ENCODE measurements around the gene KCNH2. TPM values are rescaled to one million over a fixed set of nuclear protein-coding genes. Genes with fewer than 3 reads are reported as not detected.

KCNH2 gene
- polyA plus RNA-seq, 5 donors = 2.9 to 6.3 (median 4.5) TPM

DNA sequence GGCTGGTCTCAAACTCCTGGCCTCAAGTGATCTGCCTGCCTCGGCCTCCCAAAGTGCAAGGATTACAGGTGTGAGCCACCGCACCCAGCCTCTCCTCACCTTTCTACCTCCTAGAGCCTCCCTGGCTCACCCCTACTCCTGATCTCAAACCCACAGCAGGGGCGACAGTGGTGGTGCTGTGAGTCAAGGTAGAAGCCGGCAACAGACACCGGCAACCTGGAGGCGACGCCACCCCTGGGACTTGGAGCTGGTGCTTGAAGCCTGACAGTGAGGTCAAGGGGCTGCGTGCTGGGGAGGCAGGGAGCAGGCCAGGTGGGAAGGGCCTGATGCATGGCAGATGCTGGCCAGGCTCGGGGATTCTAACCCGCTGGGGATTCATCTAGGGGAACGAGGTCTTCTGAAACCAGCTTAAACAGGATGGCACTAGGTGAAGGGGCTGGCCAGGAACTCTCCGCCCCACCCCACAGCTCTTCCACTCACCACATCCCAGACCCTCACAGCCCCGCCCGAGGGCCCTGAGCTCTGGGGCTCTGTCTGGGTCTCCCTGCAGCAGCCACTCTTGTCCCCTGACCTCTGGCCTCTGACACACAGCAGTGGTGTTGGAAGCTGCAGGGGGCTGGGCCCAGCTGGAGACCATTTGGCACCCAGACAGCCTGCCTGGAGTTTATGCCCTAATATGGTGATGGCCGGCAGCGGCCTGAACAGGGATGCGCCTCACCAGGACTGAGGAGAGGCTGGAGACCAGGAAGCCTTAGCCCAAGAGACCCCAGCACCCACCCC lies 16.4 kb downstream of the KCNH2 start:
- DNase-seq = peak in 1 of 2 donors; percentile 64

DNA sequence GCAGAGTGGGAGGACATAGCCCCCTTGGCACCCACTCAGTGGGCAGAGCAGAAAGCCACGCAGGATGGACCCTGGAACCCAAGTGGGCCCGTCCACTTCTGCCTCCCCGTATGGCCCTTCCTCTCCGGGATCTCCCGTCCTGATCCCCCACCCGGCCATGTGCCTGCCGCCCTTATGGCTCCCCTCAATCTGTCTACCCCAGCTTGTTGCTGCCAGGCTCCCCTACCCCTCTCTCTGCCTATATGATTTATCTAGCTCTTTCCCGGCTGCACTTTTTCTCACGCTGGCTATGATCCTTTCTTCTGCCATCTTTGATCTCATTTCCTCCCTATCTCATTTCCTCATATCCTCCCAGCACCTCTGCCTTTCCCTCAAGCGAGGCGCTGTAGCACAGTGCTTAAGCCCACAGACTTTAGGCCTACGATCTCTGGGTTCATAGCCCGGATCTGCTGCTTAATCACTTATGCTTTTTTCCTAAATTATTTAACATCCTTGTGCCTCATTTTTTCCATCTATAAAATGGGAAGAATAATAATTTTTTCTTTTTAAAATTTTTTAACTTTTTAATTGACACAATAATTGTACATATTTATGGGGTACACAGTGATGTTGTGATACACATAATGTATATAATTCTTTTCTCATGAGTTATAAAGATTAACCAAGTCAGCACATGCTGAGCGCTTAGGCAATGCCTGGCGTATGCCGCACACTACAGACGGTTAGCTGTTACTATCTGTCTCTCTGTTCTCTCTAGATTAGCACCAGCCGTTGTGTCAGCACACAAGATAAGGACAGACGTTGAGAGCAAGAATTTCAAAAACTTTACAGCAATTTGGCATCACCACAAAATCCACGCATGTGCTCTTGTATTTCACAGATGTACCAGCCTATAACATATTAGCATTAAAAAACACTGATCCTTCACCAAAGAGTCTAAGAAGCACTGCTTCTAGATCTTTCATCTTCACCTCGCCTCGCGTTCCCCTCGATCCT lies 18.1 kb downstream of the KCNH2 start:
- DNase-seq = peak in 1 of 2 donors; percentile 64

DNA sequence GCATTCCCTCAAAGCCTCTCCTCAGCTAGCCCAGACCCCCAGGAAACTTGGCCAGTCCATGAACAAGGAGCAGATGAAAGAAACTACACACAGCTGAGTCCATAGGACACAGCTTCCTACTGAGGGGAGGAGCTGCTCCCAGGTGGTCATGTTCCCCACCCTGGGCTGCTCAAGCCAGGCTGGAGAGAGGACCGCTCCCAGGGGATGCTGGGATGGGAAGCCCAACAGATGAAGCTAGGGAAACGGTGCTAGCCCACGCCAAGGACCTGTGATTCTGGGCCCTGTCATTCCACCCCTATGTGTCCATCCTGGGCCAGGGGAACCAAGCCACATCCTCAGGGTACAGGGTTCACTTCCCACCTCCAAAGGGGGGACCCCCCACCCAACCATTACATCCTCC lies 19.0 kb downstream of the KCNH2 start:
- no peak for DNase-seq

DNA sequence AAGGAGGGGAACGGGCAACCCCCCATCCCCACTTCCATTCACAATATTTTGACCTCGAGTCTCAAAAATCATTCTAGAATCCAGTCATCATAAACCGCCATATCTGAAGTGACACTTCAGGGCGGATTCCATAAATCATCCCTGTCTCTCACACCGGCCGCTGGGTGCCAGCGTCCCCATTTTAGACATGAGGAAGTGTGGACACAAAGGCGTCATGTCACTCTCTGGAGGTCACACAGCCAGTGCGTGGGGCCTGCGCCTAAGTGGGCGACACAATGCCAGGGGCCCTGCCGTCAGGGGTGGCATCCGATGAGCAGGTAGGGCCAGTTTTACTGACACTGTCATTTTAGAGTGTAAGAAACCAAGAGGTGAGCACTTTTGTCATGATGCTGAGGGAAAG lies 19.5 kb downstream of the KCNH2 start:
- no peak for DNase-seq

DNA sequence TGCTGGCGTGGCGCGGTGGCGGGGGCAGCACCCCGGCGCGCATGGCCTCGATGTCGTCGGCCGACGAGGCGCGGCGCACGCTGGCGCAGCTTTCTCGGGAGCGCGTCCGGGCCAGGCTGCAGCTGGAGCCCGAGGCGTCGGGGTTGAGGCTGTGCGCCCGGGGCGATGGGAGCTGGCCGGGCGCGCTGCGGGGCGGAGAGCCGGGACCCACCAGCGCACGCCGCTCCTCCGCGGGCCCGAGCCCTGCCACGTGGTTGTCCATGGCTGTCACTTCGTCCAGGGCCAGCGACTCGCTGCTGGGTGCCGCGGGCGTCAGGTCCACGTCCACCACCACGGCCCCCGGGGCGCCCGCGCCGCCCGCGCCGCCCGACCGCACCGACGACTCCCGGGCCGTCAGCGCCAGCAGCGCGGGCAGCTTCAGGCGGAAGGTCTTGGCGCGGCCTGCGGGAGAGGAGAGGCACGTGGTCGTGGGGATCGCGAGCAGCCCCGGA lies 20.0 kb downstream of the KCNH2 start:
- DNase-seq = no peak

DNA sequence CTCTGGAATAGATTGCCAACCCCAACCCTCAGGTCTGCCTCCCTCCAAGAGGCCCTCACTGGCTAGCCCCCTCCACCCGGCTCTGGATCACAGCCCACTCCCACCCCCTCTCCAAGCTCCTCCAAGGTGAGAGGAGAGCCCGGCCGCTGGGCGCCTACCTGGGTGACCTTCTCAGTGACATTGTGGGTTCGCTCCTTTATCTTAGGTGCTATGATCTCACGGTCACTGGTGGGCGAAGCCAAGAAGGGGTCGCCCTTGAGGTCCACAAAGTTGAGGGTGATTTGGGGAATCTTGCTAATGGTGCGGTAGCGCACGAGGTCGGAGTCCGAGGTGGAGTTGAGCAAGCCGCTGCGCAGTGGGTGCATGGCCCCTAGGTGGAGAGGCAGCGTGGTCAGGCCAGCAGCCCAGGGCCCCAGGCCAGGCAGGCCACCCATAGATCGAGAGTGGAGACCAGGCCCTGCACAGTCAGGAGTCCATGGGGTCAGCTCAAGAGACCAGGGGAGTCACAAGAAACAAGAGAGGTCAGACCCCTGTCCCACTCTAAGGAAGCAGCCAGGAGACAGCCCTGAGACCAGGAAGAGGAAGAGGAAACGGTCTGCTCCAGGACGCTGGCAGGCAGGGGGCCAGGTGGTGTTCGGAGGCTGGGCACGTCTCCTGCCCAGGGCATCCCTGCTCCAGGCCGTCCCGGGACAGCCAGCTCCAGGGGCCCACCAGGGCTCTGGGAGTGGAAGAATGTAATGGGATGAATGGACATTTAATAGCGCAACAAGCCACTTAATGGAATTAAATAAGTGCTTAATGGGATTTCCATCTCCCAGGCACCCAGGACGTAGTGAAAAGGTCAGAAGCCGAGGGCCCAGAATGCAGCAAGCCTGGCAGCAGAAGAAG lies 20.7 kb downstream of the KCNH2 start:
- DNase-seq = no peak

DNA sequence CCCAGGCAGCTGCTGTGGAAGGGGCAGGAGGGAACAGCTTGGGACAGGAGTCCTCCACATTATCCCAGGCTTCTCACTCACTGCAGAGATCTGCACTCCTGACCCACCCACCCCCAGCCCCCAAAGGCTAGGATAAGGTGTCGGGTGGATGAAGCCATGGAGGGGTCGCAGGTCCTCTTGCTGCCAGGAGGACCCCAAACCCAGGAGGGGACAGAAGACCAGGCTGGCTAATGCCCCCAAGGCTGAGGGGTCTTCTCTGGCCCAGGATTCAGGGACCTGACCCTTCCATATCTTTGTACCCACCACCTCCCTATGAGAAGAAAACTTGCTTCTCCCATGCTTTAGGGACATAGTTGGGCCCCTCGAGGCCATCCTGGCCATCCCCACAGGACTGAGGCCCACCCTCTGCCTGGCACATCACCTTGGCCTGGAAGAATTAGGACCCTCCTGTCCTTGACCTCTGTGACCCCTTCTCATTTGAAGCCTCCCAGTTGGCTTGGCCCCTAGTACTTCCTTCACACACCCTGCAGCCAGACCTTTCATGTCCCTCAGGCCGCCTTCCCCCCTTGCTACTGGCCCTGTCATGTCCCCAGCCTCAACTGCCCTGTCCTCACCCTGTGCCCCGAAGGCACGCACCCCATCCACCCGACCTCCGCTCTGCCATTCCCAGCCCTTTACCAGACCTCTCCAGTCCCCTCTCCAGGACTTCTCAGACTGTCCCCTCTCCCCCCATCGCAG lies 21.6 kb downstream of the KCNH2 start:
- no peak for DNase-seq

DNA sequence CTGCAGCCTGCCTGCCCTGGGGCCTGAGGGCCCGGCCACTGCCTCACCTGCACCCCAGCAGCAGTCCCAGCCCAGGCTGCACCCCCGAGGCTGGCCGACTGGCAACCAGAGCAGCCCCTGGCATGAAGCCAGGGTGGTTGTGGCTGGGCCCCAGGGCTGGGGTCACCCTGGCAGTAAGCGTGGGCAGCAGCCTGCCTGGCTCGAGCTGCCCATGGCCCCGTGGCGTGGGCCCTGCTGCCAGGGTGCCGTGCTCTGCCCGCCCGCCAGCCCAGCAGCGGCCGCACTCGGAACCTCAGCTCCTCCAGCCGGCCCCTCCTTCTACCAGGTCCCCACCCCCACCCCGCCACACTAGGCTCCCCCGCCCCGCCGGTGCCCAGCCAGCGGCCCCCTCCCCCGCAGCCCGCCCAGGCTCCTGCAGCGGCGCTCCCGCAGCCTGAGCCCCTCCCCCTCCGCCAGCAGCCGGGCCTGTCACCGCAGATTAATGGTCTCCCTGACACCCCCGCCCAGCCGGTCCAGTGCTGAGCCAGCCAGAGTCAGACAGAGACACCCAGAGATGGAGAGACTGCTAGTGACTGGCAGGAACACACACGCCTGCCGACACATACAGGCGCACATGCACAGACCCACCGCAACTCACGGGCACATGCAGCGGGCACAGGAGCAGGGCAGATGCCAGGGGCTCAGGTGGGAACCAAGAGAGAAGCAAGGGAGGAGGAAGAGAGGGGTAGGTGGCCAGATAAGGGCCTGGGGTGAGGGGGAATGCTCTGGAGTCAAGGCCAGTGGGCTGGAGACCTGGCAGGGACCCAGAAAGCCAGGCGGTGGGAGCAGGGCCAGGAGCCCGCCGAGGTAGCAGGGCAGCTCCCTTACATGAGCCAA lies 22.4 kb downstream of the KCNH2 start:
- DNase-seq = no peak

DNA sequence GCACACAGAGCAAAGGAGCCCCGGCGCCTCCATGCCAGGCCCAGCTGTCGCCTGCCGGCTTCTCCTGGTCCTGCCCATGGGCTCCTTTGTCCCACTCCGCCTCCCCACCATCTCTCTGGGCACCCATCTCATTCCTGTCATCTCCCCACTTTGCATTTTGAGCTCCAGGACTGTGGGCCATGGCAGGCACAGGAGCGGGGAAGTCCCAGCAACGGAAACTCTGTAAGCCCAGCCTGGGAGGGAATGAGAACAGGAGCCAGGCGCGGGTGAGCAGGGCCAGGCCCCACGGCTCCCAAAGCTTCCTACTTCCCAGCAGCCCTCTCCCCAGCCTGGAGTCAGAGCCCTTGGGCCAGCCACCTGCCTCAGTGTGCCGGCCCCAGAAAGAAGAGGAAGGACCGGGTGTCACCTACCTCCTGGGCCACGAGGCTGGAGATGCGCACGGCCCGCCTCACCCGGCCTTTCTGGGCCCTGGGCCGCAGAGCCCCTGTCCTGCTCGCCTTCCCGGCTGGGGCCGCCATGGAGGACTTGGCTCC lies 23.1 kb downstream of the KCNH2 start:
- no peak for DNase-seq

DNA sequence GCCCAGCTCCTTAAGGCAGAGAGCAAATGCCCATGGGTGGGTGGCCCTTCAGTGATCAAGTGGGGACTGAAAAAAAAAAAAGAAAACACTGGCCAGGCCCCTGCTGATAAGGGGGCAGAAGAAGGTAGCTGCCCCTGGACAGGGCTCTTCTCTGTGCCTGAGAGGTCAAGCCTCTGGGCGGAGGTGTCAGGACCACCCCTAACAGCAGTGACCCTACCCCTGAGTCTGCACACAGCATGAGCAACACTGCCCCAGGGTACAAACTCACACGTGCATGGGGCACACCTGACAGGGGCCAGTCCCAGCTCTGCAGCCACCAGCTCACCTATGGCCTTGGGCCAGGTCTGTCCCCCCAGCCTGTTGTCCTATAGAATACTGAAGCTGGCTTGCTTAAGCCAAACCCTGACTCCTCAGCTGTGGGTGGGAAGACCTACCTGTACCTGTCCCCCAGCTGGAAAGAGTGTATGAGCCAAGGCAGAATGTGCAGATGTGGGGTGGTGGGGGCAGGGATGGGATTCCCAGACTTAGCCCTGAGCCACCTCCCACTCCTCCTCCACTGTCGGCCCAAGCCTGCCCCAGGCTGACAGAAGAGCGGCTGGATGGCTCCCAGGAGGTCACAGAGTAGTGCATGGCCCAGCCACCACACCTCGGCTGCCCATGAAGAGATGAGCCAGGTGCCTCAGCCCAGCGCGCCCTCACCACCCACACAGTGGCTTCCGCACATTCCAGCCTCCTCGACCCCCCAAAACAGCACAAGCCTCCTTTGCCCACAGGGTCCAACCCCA lies 23.7 kb downstream of the KCNH2 start:
- no peak for DNase-seq

DNA sequence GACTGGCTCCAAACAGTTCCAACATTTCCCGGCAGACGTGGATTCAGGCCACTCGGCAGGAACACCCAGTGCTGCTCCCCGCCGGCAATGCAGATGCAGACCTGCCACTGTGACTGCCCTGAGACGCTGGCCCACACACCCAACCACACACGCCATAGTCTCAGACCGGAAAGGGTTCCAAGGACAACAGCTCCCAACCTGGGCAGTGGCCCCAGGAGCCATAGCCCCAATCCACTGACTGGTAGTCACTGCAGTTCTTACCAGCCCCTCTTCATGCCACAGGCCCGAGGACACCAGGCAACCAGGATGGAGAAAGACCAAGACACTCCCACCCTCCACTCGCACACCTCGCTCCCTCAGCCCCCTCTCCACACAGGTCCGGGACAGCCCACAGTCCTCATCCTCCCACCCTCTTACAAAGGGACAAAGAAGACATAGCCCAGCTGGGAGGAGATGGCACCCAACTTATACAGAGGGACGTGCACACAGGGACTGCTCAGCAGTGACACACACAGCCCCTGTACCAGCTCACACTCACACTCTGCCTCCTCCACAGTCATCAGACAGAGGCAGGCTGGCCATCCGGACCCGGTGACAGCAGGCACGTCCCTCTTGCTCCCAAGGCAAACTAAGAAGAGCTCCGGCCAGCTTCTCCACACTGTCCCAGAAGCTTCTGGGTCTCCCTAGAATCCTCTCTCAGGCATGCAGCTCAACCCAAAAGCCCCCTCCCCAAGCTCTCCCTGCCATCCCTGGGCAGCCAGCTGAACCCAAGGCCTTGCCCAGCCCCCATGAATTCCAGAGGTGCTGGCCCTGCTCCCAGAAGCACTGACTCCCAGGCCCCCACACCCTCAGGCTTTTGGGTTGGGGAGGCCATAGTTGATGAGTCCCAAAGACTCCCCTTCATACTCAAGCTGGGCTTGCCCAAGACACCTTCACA lies 24.8 kb downstream of the KCNH2 start:
- DNase-seq = no peak

DNA sequence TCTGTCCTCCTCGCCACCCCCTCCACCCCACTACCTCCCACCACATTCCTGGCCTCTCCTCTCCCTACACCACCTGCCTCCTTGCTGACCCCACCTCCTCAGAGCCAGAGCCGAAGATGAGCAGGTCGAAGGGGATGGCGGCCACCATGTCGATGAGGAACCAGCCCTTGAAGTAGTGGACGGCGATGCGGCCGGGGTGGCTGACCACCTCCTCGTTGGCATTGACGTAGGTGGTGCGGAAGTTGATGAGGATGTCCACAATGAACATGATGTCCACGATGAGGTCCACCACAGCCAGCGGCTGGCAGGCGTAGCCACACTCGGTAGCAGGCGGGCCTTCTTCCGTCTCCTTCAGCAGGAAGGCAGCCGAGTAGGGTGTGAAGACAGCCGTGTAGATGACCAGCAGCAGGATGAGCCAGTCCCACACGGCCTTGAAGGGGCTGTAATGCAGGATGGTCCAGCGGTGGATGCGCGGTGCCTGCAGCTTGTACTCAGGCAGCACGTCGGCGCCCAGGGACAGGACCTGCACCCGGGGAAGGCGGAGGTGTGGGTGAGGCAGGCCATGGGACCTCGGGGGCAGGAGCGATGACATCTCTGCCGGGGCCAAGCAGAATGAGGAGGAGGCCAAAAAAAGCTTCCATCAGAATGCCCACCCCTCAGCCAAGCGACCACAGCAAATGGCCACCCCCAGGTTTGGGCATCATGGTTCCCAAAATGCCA lies 25.6 kb downstream of the KCNH2 start:
- no peak for DNase-seq

DNA sequence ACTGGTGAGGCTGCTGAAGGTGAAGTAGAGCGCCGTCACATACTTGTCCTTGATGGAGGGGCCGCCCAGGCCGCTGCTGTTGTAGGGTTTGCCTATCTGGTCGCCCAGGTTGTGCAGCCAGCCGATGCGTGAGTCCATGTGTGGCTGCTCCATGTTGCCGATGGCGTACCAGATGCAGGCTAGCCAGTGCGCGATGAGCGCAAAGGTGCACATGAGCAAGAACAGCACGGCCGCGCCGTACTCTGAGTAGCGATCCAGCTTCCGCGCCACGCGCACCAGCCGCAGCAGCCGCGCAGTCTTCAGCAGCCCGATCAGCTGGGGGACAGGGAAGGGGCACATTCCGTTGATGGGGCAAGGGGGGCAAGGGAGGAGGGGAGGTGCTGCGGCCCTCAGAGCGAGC lies 26.6 kb downstream of the KCNH2 start:
- no peak for DNase-seq

DNA sequence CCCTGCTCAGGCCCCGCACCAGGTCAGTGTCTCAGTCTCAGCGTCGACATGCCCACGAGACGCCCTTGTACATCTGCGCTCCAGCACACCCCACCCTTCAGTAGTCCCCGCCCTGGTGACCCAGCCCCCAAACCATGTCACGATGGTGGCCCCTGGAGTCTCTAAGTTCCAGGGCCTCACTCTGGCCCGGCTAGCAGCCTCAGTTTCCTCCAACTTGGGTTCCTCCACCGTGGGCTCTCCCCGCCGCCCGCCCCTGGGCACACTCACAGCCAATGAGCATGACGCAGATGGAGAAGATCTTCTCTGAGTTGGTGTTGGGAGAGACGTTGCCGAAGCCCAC lies 27.0 kb downstream of the KCNH2 start:
- no peak for DNase-seq

DNA sequence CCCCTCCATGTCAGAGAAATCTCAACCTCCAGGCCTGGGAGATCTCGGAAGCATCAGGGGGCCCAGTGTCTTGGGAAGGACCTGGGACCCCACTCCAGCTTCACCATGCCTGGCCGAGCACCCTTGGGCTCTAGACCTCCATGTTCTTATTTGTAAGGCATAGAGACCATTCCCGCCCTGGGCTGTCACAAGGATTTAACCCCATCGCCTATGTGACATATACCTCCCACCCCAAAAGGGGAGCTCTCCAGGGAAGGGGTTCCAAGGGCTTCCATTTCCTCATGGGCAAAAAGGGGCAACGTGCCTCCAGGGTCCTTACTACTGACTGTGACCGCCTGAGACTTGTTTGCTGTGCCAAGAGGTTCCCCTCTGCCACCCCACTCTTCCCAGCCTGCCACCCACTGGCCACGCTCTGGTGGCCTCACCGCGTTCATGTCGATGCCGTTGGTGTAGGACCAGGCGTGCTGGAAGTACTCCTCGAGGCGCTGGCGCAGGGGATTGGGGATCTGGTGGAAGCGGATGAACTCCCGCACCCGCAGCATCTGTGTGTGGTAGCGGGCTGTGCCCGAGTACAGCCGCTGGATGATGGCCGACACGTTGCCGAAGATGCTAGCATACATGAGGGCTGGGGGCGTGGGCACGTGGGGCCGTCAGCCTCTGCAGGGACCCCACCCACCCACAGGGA lies 27.5 kb downstream of the KCNH2 start:
- DNase-seq = no peak

DNA sequence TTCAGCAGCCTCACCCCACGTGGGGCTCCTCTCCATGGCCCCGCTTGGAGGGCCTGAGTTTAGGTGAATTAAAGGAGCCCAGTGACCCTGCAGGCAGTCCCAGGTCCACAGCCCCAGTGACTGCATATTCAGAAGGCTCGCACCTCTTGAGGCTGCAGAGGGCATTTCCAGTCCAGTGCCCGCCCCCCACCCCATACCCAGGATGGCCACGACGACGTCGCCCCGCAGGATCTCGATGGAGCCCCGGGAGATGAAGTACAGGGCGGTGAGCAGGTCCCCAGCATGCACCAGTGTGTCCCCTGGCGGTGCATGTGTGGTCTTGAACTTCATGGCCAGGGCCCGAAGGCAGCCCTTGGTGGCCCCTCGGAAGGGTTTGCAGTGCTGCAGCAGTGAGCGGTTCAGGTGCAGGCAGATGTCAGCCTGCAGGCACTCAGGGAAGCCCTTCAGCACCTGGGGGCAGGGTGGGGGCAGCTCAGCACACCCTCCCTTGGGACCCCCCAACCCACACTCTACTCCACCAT lies 28.1 kb downstream of the KCNH2 start:
- no peak for DNase-seq
